Stimulated activated CD4-positive, alpha-beta T cell treated with anti-CD3 and anti-CD28 coated beads, Interleukin-2, amount 100 ng/mL, for 48 hours (primary cell): Measurements from ENCODE around the gene RPS6KB2.
"Not testable (repeated sequence)": the region's sequence is repeated elsewhere in the genome, so short reads cannot be mapped to it uniquely, and the experiment has no call there.

Source experiments
- DNase-seq, 2 donors: peaks; one replicate each; pipeline ENCODE4 v3.0.0-alpha.2; 2020

RPS6KB2 gene

DNA sequence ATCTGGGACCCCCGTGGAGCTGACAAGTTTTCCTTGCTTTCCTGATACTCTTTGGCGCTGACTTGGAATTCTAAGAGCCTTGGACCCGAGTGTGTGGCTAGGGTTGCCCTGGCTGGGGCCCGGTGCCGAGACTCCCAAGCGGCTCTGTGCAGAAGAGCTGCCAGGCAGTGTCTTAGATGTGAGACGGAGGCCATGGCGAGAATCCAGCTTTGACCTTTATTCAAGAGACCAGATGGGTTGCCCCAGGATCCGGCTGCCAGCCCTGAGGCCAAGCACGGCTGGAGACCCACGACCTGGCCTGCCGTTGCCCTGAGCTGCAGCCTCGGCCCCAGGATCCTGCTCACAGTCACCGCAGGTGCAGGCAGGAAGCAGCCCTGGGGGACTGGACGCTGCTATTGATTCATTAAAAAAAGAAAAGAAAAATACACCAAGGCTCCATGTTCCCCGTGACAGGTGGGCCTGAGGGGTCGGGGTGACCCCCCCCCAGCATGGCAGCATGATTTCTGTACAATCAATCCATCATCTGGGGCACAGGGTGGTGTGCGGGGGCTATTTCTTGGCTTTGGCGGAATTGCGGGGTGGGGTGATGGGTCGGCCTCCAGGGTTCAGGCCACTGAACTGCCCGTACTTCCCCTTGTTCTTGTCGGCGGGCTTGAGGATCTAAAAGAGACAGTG, 30.2 kb upstream of the RPS6KB2 start:
- DNase-seq: no peak

DNA sequence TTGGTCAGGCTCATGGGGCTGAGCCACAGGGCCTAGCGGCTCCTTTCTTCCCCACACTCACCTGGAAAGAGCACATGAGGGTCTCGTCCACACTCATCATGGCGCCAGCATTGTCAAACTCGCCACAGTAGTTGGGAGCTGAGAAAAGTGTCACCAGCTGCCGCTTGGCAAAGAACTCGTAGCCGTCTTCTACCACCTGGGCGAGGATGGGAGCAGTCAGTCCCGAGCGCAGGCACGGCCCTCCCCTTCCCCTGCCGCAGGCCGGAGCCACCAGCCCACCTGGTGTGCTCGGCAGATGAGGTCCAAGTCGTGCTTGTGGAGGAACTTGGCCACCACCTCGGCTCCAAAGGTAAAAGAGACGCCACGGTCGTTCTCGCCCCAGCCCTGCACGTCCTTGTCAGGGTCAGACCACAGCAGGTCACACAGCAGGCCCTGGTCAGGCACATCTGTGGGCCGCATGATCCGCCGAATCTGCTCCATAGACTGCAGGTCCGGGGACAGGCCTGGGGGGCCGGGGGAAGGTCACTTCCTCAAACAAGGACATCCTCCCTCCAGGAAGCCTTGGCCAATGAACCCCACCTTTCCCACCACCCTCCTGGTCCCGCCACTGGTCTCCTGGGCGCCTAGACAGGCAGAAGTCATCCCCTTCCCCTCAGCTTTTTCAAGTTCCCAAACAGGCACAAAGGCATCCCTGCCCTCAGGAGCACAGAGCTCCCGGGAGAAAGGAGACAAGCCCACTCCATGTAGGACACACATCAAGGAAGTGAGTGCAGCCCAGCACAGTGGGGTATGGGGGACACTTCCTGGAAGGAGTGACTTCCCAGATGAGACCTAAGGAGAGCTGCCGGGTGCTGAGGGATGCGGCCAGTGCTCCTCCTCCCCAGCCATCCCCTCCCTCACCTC, 29.4 kb upstream of the RPS6KB2 start:
- no peak for DNase-seq

DNA sequence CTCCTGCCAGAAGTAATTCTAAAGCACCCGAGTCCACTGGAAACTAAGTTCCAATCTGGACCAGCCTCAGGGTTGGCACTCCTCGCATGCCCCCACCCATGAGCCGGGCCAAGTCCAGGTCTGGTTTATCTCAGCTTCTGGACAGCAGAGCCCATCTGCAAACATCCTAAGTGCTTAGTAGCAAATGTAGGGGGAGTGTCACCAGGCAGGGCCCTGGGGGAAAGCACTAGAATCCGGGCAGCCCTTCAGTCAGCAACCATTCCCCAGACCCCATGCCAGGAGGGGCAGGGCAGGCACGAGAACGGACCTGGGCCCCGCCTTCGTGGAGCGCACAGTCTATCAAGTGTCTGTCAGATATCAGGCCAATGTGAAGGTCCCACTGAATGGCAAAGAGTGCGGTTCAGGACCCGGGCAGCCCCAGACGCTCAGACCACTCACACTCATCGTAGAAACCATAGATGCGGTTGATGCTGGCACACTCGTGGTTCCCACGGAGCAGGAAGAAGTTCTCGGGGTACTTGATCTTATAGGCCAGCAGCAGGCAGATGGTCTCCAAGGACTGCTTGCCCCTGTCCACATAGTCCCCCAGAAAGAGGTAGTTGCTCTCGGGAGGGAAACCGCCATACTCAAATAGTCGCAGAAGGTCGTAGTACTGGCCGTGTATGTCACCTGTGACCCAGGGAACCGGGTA, 27.9 kb upstream of the RPS6KB2 start:
- no peak for DNase-seq

DNA sequence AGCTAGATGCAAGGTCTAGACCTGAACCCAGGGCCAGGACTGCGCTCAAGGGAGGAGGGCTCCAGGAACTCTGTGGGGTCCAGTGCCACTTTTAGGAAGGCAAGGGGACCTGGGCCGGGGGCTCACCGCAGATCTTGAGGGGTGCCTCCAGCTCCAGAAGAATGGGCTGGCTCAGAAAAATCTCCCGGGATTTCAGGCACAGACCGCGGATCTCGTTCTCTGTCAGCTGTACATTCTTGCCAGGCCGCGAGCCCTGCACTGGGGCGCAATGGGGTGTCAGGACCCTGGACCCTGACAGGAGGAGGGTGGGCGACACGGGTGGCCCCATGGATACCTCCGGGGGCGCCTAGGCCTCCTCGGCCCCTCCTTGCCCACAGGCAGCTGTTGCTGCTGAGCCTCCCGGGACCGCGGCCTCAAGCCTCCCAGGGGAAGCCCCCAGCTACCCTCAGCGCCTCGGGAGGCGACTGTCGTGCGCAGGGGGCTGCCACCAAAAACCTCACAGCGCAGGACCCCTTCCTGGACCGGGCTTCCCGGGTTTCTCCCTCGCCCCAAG, 27.3 kb upstream of the RPS6KB2 start:
- DNase-seq: no peak

DNA sequence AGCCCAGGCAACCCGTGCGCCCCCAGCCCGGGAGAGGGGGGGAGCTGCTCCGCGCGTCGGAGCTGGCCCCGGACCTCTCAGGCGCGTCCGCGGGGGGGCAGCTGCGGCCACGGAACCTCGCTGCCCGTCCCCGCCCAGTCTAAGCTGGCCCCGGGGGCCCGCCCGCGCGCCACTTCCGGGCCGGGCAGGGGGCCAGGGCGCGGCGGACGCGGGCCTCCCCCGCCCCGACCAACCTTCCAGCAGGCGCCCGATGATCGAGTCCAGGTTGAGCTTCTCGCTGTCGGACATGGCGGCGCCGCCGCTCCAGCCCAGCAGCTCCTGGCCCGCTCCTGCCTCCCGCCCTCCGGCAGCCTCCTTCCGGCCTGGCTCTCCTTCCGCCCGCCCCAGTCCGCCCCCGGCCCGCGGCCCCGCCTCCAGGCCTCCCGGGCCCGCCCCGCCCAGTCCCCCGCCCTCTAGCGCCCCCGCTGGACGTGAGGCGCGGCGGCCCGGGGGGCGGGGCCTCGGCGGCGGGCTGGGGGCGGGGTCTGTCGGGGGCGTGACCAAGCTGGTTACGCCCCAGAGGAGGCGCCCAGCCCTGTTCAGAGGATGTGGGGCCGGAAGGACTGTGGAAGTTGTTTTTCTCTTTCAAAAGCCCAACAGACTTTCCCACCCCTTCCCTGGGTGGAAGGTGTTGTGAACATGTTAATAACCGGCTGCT, 26.7 kb upstream of the RPS6KB2 start, which contains the start of gene PPP1CA:
PPP1CA (minus strand) TSS at position 364 of the 697 bp plus-strand sequence; CDS start at position 288, 76 bp downstream.
- peak; percentile 92 to 96 for DNase-seq

DNA sequence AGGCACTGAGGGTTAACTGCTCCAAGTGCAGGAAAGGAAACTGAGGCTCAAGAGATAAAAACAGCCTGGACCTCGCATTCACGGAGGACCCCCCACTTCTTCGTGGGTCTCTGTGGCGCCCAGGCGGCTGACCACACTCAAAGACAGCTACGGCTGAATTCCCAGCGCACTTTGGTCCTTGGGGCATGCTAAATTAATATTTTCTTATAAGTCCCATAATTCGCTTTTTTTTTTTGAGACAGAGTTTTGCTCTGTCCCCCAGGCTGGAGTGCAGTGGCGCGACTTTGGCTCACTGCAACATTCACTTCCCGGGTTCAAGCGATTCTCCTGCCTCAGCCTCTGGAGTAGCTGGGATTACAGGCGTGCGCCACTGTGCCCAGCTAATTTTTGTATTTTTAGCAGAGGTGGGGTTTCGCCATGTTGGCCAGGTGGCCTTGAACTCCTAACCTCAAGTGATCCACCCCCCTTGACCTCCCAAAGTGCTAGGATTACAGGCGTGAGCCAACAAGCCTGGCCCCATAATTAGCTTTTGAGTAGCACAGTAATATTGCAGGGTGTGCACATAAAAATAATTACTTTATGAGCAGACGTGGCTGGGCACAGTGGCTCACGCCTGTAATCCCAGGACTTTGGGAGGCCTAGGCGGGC, 26.0 kb upstream of the RPS6KB2 start:
- not testable (repeated sequence) for DNase-seq

DNA sequence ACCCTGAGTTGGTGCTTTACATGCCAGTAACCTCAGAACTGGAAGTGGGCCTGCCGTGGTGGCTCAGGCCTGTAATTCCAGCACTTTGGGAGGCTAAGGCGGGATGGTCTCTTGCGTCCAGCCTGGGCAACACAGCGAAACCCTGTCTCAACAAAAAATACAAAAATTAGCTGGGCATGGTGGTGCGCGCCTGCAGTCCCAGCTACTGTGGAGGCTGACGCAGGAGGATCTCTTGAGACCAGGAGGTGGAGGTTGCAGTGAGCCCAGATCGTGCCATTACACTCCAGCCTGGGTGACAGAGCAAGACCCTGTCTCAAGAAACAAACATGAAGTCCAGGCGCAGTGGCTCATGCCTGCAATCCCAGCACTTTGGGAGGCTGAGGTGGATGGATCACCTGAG, 25.2 kb upstream of the RPS6KB2 start:
- not testable (repeated sequence) for DNase-seq

DNA sequence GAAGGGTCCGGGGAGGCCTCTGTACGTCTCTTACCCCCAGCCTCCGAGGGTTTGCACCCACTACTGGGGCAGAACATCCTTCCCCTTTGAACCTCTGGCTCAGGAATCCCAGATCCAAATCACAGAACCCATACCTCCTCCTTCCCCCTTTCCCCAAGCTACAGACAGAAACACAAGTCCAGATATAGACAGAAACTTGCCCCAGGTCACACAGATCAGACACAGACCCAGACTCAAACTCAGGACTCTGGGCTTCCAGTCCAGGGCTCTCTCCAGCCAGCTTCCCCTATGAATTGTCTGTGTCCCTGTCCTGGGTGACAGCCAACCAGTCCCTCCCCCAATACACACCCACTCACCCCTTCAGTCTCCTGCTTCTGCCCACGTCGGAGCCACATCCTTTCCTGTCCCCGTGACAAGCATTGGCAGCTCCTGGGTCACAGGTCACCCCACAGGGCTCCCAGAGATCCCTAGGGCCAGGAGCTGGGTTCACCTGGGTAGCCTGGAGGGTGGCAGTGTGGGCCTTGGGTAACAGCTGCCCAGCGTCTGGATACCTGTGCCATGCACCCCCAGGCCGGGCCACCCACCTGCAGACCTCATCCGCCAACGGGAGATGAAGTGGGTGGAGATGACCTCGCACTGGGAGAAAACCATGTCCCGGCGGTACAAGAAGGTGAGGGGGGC, 23.6 kb upstream of the RPS6KB2 start:
- DNase-seq: no peak

DNA sequence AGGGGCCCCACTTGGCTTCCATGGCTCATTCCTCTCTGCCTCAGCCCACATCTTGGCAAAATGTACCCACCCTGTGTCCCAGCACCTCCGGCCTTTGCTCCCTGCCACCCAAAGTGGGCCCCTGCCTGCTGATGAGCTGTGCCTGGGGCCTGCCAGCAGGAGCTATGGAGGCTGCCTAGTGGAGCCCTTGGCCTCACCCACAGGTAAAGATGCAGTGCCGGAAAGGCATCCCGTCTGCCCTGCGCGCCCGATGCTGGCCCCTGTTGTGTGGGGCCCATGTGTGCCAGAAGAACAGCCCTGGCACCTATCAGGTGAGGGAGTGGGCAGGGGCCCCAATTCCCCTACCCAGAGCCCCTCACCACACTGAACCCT, 23.1 kb upstream of the RPS6KB2 start:
- DNase-seq: no peak

DNA sequence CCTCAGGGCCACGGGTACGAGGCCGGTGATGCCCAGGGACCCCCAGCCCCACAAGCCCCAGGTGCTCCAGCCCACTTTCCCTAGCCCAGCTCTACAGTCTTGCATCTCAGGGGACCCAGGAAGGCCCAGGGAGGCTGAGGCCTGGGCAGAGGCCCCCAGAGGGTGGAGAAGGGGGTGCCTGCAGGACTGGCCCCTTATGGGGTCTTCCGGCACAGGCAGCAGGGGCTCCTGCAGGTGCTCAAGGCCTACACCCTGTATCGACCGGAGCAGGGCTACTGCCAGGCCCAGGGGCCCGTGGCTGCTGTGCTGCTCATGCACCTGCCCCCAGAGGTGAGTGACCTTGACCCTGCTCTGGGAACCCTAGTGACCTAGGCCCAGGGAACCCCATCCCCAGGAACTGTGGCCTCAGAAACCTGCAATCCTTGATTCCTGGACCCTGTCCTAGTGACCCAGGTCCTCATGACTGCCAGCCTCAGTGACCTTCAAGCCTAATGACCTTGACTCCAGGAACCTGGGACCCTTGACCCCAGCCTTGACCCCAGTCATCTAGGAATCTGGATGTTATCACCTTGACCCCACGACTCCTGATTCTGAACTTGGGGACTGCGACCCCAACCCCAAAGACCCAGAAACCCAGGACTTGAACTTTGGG, 22.5 kb upstream of the RPS6KB2 start:
- no peak for DNase-seq

DNA sequence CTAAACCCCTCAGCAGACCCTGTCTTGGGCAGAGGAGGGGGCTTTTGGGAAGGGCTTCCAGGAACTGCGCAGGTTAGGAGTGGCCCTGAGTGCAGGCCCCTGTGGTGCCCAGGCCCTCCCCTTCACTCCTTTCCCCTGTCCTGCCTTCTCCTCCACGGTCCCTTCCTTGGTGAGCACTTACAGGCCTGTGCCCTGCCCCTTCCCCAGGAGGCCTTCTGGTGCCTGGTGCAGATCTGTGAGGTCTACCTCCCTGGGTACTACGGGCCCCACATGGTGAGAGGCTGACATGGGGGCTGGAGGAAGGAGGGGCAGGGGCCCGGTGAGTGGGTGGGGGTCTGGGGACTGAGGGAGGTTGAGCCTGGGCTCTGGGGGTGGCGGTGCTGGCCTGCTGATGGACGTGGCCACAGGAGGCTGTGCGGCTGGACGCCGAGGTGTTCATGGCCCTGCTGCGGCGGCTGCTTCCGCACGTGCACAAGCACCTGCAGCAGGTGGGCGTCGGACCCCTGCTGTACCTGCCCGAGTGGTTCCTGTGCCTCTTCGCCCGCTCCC, 21.8 kb upstream of the RPS6KB2 start:
- no peak for DNase-seq

DNA sequence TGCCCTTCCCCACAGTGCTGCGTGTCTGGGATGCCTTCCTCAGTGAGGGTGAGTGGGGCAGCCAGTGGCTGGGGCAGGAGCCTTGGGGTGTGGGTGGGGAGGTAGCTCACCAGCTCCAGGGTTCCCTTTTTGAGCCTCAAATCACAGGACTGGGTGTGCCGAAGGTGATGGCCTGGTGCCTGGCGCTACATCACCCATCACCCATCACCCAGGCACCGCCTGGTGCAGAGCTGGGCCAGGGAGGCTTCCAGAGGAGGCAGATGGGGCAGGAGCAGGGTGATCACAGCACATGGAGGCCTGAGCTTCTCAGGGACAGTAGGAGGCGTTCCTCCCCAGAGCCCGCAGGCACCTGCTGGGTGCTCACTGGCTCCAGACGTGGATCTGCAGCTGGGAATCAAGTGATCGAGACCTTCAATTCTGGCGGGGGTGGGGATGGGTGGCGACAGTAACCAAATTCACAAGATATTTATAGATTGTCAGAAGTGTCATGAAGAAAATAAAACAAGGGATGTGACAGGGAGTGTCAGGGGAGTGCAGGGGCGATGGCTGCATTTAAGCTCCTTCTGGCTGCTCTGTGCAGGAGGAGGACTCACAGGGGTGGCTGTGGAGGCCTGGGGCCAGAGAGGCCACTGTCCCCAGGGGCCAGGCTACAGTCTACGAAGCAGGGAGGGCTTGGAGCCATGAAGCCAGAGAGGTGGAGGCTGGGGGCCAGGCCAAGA, 21.2 kb upstream of the RPS6KB2 start:
- DNase-seq: no peak

DNA sequence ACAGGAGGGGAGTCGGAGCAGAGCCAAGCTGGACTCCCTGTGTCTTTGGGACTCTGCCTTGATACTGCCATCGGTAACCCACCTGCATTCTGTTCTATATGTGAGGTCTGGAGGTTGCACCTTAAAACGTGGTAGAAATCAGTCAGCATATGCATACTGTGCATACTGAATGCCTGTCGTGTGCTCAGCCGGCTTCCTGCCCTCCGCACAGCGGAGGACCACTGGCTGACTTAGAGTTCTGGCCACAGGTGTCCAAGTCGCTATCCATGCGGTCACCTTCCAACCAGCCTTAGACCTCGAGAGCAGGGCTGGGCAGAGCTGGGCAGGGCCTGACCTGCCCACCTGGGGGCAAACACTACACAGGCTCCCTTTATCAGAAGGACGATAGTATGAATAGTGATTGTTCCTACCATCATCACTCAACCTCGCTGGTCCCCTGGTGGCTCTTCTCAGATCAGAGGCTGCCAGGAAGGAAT, 20.6 kb upstream of the RPS6KB2 start:
- no peak for DNase-seq

DNA sequence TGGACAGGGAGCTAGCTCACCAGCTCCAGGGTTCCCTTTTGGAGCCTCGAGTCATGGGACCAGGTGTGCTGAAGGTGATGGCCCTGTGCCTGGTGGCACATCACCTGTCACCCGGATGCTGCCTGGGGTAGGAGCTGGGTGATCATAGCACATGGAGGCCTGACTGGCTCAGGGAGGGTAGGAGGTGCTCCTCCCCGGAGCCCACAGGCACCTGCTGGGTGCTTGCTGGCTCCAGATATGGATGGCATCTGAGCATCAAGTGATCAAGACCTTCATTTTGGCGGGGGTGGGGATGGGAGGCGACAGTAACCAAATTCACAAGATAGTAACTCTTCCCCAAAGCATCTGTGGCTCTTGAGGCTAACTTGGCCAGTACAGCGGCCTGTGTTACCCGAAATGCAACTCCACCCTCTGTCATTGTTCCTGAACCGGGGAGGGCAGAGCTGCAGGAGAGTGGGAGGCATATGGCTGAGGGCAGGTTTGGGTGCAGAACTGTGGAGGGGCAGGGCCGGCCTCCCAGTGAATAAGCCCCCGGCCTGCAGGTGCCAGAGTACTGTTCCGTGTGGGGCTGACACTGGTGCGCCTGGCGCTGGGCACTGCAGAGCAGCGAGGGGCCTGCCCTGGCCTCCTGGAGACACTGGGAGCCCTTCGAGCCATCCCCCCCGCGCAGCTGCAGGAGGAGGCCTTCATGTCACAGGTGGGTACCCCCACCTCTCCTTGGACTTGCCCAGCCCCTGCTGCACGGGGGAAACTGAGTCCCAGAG, 19.7 kb upstream of the RPS6KB2 start:
- no peak for DNase-seq

DNA sequence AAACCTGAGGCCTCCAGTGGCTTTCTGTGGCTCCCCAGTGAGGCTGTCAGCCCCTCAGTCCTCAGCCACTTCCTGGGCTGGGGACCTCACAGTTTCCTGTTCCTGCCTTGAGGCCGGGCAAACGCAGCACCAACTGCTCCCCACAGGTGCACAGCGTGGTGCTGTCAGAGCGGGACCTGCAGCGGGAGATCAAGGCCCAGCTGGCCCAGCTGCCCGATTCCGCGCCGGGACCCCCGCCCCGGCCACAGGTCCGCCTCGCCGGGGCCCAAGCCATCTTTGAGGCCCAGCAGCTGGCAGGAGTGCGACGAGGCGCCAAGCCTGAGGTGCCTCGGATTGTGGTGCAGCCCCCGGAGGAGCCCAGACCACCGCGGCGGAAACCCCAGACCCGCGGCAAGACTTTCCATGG, 19.0 kb upstream of the RPS6KB2 start:
- peak in 1 of 2 donors; percentile 60 for DNase-seq

DNA sequence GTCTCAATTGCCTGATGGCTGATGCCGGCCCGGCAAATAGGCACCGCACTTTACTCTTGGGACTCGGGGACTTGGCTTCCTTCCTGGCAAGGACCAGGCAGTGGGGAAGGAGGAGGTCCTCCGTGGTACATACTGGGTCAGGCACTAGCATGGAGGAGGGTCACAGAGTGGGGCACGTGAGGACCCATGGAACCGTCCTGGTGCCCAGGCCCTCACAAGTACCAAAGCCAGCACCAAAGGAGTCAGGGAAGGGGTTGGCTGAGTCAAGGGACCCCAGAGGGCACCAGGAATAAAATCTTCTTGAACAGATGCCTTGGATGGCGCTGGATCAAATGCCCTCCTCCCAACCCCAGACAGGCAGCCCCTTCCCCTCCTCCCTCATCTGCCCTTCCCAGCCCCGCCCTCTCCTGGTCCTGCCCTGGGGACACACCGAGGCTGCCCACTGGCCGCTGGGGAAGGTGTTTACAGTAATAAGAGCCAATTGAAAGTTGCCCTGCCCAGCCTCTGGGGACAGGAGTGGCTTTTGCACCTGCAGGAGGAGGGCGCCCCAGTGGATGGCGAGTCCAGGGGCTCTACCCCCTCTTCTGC, 18.4 kb upstream of the RPS6KB2 start:
- DNase-seq: no peak

DNA sequence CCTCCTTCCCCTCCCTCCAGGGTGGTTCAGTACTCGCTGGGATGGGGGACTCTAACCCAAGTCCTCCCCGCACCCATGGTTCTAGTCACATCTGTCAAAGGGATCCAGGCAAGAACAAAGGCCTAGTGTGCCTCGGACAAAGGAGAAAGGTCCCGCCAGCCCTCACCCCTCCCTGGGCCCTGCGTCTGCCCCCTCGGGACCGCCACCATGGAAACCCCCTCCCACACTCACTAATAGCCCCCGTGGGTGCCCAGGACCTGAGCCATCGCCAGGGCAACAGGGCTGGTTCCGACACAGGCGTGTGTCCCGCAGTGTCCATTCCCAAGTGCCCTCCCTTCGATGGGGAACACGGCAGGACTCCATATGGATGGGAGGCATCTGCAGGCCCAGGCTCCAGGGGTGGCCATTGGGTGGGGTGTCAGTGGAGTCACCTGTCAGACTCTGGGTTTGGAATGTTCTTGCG, 17.9 kb upstream of the RPS6KB2 start:
- no peak for DNase-seq

DNA sequence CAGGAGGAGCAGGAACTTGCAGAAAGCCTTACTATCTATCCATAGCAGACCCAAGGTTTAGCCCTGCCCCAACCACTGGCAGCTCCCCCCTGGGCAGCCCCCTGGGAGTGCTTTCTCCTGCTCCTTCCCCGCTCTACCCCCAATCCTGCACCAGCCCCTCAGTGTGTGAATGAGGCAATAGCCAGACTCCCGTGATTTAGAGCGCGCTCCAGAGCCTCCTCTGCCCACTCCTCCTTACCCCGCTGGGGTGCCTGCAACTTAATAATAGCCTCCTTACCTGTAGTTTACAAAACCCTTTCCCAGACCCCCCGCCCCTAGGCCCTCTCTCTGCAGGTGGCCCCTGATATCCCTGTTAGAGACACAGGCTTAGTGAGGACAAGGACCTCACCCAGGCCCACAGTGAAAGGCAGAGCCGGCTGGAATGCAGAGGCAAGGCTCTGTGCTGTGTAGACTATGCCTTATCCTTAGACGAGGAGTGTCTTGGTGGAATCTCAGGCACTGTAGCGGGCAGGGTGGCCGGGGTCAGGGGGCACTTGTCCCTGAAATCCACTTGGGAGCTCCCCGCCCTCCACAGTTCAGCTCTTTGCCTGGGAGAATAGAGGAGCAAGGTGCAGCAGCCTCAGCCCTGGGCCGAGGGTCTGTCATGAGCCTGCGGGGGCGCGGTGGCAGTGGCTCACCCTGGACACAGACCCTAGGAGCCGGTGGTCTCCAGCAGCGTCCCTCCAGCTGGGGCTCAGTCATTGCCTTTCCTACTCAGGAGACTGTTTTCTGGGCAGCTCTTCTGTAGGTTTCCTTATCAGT, 17.1 kb upstream of the RPS6KB2 start:
- DNase-seq: no peak
